HG02759 (cell line): Measurements from ENCODE around the gene METTL9.
"Not testable (repeated sequence)": the region's sequence is repeated elsewhere in the genome, so short reads cannot be mapped to it uniquely, and the experiment has no call there.

Source experiments
- ATAC-seq: cut with Tn5 transposase; IDR thresholded peaks from one replicate; pipeline ENCODE4 v1.9.1; 2021; ENCODE audit warnings: mild to moderate bottlenecking, moderate library complexity; ENCODE audit not compliant: unreplicated experiment

The METTL9 gene

GRCh38 chr16:21634216-21634615 is 34.8 kb downstream of the METTL9 start:
- no peak for ATAC-seq

DNA sequence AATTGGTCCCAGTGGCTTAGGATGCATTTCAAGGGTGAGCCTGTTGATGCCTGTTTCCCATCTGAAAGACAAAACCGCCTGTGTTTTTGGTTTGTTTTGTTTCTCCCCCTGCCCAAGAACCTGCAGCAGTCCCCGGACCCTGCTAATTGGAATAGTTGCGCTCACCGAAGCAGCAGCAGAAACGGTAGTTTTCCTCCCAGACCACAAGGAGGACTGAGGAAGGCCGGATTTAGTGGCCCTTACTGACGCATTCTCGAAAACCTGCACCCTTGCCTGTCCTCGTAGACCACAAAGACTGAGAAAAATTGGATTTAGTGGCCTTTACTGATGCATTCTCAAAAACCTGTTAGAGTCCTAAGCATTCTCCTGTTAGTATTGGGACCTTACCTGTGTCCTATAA is 36.3 kb downstream of the METTL9 start:
- not testable (repeated sequence) for ATAC-seq

DNA sequence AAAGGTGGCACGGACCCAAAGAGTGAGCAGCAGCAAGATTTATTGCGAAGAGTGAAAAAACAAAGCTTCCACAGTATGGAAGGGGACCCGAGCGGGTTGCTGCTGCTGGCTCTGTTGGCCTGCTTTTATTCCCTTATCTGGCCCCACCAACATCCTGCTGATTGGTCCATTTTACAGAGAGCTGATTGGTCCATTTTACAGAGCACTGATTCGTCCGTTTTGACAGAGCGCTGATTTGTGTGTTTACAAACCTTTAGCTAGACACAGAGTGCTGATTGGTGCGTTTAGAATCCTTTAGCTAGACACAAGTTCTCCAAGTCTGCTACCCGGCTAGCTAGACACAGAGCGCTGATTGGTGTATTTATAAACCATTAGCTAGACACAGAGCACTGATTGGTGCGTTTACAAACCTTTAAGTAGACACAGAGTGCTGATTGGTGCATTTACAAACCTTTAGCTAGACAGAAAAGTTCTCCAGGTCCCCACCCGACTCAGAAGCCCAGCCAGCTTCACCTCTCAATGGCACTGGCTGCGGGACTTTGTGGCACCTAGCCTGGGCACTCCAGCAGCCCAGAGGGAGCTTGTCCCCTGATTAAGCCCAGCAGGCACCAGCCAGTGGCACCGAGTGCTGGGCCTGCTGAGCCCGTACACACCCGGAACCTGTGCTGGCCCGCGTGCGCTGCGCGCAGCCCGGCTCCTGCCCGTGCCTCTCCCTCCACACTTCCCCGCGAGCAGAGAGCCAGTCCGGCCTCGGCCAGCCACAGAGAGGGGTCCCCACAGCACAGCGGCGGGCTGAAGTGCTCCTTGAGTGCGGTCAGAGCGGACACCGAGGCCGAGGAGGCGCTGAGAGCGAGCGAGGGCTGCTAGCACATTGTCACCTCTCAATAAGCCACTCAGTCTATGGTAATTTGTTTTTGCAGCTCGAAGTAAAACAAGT is 37.9 kb downstream of the METTL9 start:
- no peak for ATAC-seq

DNA sequence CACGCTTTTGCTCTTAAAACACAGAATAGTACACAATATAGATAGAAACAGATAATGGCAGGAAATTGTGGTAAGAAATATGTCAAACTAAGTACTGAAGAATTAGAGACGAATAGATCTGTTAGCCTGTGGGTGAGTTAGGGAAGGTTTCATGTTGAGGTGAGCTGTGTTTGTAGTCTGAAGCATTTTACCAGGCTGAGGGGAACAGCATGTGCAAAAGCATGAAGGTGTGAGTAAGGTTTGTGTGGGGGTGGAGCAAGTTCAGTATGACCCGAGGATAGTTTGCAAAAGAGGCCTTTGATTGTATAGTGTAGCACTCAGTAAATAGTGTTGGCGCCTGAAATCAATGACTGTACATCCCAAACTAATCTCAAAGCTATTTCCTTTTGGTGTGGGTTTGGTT is 39.2 kb downstream of the METTL9 start:
- ATAC-seq, result no peak

DNA sequence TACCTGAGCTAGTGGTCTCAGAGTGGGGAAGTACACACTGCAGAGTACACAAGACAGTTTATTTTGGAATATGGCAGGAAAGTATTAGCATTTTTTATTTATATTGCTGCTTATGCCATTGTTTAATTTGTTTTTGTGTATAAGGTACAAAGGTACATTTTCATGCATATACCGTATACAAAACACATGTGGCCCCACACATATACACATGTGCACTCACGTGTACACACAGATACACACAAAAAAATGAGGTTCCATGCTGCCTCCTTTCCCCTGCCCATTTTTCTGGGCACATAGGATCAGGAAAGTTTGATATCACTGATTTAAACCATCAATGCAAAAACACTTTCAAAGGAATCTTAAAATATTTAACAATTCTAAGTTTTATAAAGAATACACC is 40.1 kb downstream of the METTL9 start:
- no peak for ATAC-seq

DNA sequence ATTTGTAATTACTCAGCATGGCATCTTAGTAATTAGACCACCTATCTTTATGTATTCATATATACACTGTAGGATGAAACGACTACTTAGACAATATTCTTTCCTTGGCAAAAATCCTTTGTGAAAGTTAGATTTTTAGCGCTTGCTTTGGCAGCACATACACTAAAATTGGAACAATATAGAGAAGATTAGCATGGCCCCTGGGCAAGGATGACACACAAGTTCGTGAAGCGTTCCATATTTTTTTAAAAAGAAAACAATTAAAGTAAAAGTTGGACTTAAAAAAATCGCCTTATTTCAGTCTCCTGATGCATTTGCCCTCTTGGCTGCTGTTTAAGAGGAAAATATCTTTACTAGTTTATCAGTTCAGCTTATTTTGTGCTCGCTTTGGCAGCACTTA is 42.5 kb downstream of the METTL9 start:
- ATAC-seq, result no peak

DNA sequence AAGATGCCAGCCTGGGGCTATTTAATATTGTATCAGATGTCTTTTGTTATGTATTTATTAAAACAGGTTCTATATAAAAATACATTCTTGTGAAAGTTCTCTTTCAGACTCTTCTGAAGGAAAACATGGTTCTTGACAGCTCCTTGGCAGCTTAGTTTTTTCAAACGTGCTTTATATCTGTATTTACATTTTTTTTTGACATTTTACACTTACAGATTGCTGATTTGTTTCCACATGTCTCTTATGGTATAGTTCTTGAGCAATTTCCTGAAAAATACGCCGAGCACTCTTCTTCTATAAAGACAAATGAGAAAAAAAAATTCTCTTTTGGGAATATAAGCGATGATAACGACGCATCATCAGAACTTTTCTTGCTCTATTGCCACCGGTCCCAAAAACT is 43.5 kb downstream of the METTL9 start:
- ATAC-seq, result no peak

GRCh38 chr16:21643785-21644184 is 44.4 kb downstream of the METTL9 start:
- ATAC-seq, result no peak

DNA sequence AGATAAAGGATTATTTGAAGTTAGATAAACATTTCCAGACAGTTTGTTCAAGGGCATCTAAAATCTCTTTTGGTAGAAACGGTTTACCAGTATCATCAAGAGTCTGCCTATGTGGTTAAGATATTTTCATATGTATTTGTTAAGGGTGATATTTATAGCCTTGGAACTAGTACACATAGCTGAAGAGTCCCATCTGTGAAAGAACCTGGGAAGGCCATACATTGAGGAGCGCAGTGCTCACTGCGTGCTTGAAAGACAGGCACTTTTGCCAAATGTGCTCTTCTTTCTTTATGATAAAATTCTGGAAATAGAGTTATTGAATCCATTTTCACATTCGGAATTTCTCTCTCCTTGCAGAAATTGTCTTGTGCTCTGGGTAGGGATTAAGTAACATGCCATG is 45.3 kb downstream of the METTL9 start:
- ATAC-seq, result no peak

DNA sequence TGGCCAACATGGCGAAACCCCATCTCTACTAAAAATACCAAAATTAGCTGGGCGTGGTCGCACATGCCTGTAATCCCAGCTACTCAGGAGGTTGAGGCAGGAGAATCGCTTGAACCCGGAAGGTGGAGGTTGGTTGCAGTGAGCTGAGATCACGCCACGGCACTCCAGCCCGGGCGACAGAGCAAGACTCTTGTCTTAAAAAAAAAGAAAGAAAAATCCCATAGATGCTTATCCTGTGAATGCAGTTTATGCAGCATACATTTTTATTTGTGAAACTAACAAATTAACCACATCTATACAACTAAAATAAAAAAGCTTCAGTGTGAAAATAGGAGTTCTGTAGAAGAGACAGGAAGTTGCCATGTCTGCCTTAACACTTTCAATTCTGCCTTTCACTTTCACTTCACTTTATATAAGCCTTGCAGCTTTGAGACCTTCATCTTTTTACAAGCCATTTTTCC is 45.9 kb downstream of the METTL9 start:
- peak; percentile 35 for ATAC-seq

- ATAC-seq, result no peak
These were observed 46.7 kb downstream of the METTL9 start for GRCh38 chr16:21646091-21646490.

GRCh38 chr16:21646721-21647561 is 47.6 kb downstream of the METTL9 start:
- peak; percentile 90 for ATAC-seq

DNA sequence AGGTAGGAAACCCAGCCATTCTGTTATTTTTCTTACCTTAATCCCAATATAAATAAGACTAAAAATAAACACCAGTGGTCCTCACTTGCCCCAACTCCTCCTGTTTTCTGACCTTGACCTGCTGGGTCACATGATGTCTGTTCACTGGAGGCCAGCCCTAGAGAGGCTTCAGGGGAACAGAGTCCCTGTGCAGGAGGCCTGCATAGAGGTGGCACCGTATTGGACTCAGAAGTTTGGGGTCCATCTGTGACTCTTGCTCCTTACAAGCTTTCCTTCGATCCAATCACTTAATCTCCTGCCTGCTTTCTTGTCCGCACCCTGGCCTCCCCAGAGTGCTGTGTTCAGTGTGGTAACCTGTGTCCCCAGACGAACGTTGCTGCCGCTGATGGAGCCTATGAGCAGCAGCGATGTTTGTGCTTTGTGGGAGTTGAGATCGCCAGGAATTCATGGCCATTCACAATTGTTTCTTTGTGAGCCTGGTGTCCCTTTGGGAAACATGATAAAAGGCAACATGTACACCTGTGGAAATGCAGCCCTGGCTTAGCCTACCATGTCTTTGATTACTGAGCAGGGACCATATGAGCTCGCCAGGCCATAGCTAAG is 48.3 kb downstream of the METTL9 start:
- peak; percentile 4 for ATAC-seq

GRCh38 chr16:21649826-21650406 is 50.5 kb downstream of the METTL9 start:
- ATAC-seq, result not testable (repeated sequence)

- ATAC-seq, result no peak
These were observed 51.1 kb downstream of the METTL9 start for GRCh38 chr16:21650521-21650920.

DNA sequence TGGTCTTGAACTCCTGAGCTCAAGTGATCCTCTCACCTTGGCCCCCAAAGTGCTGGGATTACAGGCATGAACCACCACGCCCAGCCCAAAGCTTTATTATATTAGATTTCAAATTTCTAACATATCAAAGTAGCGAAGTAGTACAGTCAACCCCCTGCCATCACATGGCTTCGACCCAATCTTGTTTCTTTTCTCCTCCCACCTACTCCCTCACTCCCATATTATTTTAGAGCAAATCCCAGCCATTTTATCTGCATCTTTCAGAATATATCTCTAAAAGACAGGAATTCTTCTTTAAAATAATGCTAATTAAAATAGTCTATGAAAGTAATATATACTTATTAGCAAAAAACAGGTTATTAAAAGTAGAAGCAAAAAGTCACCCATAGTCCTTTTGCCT is 52.1 kb downstream of the METTL9 start:
- ATAC-seq, result no peak

GRCh38 chr16:21652453-21652852 is 53.1 kb downstream of the METTL9 start, which contains the start of gene IGSF6:
Gene IGSF6 (minus strand): TSS chr16:21652608. CDS start chr16:21652598, 10 bp downstream.
- ATAC-seq, result no peak

GRCh38 chr16:21653571-21653970 is 54.2 kb downstream of the METTL9 start:
- ATAC-seq, result no peak

DNA sequence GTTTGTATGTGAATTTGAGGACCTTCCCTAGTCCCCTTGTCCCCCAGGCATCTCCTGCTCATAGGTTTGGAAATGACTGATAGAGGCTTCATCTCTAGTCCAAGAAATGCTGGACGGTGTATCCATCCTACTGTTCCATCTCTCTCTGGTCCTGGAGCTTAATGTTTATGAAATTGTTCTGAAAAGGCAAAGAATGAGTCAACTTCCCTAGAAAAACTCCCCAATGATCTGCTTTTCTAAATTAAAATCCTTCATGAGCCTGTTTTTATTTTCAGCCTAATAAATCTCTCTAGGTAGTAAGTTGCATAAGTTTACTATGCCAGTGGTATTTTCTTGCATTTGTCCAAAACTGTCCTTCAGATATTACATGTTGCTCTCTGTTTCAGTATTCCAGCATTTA is 55.1 kb downstream of the METTL9 start:
- no peak for ATAC-seq

- ATAC-seq, result no peak
These were observed 55.5 kb downstream of the METTL9 start for GRCh38 chr16:21654881-21655280.
